Fibroblast of skin of right quadriceps (primary cell): ENCODE measurements around the gene DDX17.

ENCODE experiments used
- DNase-seq: peaks from one replicate; pipeline ENCODE4 v3.0.0-alpha.2; 2013

Gene DDX17

DNA sequence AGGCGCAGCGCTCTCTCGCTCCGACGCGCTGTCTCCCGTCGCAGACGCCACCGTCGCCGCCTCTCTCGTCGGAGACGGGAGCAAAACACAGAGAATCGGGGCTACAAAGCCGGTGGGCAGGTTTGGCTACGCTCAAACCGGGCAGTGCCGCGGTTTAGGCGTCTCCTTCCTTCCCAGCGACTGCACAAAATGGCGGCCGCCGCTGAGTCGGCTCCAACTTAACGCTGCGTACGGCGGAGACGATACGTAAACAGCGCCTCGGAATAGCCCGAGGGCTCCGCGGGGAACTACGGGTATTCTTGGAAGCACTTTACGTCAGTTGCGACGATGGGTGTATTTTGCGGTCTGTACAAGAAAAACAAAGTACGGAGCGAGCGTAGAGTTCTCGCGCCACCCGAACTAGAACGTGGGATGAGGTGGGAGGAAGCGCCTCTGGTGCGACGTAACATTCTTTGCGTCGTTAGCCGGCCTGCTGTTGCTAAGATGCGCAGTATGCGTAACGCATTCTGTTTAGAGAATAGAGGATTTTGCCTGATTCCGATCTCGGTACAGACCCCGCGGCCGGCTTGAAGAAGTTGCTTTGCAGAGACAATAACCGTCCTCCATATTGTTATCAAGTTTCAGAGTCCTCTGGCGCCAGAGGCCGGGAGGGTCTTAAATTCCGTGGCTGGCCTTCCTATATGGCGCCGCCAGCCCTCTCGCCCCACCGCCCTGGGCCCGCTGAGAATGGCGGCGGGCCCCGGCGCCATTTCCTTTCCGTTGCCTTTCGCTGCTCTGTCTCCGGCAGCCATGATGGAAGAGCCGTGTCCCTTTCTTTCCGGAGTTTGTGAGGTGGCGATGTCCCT lies at the start of gene DDX17:
Gene DDX17 (minus strand): TSS at position 194 of the 845 bp plus-strand sequence.
- DNase-seq = peak; percentile 95

DNA sequence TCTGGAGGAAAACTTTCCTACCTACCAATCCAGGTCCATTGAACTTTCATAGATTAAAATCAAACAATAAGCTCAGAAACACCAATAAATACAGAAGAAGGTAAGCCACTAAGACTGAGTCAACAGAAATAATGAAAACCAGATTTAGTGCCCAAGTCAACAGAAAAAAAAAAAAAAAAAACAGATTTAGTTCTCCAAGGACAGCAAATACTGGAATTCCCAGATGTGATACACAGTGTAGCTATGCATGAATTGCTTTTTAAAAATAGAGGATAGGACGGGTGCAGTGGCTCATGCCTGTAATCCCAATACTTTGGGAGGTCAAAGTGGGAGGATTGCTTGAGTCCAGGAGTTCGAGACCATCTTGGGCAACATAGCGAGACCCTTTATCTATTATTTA lies 48.2 kb upstream of the DDX17 start:
- peak; percentile 78 for DNase-seq

DNA sequence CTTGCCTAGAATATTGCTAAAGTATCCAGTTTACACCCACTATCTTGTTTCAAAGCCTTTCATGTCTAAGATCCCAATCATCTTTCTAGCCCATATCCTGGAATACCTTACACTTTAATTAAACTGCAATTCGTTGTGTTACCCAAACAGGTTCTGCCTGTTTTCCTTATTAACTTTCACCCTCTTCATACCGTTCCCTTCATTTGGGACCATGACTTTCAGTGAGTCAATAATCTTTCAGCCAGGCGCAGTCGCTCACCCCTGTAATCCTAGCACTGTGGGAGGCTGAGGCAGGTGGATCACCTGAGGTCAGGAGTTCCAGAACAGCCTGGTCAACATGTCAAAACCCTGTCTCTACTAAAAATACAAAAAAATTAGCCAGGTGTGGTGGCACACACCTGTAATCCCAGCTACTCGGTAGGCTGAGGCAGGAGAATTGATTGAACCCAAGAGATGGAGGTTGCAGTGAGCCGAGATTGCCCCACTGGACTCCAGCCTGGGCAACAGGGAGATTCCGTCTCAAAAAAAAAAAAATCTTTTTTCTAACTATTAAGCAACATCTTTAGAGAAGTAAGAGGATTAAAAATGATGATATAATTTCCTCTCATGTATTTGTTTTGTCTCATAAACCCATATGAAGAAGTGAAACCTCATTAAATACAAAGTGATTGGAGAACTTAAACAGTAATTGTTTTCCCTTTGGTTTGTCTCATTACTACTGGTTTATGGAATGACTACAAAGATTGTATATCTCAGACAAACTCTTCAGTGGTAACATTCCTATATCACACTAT lies 43.2 kb upstream of the DDX17 start:
- no peak for DNase-seq

- DNase-seq = no peak
Observed at GRCh38 chr22:38540701-38541100, 34.6 kb upstream of the DDX17 start.

- DNase-seq = no peak
Observed at GRCh38 chr22:38531251-38531938, 25.3 kb upstream of the DDX17 start.

- DNase-seq = no peak
Observed at GRCh38 chr22:38524429-38524828, 18.3 kb upstream of the DDX17 start.

DNA sequence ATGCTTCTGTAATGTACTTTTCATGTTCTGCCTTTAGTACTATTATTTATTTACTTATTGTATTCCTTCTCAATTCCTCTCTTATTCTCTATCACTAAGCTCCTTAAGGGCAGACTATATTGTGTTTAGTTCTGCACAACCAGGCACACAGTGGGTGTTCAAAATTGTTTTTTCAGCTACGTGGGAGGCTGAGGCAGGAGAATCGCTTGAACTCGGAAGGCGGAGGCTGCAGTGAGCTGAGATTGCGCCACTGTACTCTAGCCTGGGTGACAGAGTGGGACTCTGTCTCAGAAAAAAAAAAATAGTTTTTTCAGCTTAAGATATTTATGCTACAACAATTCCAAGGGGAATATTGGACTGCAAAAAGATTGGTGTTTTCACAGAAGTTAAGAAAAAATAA lies 17.4 kb upstream of the DDX17 start:
- DNase-seq = no peak

- DNase-seq = no peak
Observed at GRCh38 chr22:38523029-38523428, 16.9 kb upstream of the DDX17 start.

GRCh38 chr22:38519453-38520250 lies 13.5 kb upstream of the DDX17 start:
- DNase-seq = no peak

- DNase-seq = no peak
Observed at GRCh38 chr22:38518620-38519019, 12.5 kb upstream of the DDX17 start.

DNA sequence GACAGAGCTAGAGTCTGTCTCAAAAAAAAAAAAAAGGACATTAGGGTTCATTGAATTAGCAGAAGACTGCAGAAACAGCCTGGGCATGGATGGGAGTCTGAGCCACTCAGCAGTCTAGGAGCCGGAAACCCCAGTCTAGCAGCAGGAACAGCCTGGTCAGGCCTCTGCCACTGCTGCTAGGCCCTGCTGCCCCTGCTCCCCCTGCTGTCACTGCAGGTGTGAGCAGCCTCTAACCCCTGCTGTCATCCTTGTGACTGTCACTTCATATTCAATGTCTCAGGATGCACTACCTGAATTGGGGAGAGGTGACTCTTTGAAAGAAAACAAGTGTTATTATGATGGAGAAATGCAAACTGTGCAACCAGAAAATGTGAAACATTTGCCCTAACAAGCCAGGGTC lies 7.0 kb upstream of the DDX17 start:
- no peak for DNase-seq

DNA sequence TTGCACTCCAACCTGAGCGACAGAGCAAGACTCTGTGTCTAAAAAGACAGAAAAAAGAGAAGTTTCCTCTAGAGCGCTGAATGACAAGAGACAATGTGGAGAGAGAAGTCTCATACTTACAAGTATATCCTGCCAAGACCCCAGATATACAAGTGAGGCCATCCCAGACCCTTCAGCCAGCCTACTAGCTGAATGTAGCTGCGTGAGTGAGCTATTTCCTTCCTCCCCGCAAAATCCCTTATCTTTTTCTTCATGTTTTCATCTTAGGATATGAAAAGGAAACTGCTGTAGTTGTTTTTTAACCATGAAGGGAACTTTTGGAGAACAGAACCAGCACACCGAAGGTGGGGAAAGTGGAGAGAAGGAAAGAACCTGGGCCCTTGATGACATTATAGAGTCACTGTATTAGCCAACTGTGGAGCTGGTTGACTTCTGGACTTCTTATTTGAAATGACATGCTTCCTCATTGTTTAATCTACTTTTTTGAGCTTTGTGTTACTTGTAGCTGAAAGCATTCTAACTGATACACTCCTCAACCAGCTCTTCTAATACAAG lies 4.4 kb upstream of the DDX17 start:
- no peak for DNase-seq

GRCh38 chr22:38505541-38506117 lies 482 bp downstream of the DDX17 start:
- peak; percentile 58 for DNase-seq

DNA sequence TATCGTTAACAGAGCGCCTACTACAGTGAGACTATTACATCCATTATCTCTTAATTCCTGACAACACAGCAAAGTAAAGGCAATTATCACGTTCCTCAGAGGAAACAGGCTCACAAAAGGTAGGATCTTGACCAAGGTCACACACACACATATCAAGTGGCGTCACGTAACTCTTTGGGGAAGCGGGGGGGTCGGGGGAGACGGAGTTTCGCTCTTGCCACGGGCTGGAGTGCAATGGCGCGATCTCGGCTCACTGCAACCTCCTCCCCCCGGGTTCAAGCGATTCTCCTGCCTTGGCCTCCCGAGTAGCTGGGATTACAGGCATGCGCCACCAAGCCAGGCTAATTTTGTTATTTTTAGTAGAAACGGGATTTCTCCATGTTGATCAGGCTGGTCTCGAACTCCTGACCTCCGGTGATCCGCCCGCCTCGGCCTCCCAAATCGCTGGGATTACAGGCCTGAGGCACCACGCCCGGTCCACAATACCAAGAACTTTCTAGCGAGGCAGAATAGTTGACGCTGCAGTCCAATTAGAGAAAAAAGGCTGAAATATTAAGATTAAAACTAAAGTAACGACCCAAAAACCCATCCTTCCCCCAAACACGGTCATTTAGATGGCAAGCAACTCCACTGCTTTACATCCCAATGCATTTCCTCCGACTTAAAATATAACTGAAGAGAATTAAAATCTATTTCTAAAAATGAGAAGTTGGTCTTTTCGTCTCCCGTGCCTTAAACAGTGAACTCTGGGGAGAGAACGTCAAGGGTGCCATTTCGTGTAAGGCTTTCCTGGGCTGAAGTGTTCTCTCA lies 1.2 kb downstream of the DDX17 start:
- peak; percentile 39 for DNase-seq

- no peak for DNase-seq
Observed at GRCh38 chr22:38503021-38503420, 3.1 kb downstream of the DDX17 start.

DNA sequence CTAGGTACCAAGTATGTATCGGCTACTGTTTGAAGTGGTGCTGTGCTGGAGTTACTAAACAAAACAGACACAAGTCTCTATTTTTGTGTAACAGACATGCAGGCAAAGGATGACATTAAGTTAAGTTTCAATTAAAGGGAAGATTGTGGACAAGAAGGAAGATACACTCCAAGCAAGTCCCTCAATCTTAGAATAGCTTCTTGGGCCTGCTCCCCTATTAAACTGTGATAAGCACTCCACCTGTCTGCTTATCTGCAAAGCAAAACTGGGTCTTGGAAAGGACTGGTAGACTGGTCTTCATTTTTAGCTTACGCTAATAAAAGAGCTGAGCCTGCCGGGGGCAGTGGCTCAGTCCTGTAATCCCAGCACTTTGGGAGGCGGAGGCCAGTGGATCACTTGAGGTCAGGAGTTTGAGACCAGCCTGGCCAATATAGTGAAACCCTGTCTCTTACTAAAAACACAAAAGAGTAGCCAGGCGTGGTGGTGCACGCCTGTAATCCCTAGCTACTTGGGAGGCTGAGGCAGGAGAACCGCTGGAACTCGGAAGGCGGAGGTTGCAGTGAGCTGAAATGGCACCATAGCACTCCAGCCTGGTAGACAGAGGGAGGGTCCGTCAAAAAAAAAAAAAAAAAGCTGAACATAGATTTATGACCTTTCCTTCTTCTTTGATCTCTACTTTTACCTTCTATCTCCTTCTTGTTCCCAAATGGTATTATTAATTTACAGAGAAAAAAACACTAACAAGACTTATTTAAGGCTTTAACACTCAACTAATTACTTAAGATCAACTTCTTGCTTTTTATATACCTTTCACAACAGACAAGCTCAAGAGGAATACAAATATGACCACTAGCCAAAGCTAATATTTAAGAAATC lies 4.1 kb downstream of the DDX17 start:
- no peak for DNase-seq

DNA sequence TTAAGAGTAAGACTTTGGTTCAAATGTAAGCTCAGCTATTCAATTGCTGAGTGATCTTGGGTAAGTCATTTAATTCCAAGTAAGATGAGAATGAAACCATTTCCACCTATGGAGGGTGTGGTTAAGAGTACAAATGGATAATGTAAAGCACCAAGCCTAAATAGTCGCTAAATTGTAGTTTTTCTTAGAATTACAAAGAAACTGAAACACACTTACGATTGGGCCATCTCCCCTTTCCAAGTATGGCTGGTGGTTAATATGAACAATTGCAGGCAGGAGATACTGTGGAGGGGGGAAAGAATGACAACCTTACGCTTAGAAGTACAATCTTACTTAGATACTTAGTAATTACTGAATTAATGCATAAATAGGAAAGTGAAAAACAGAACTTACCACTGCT lies 8.2 kb downstream of the DDX17 start:
- no peak for DNase-seq

GRCh38 chr22:38494939-38495338 lies 11.2 kb downstream of the DDX17 start:
- no peak for DNase-seq

GRCh38 chr22:38494498-38494897 lies 11.6 kb downstream of the DDX17 start:
- DNase-seq = no peak
